ENCODE results near the gene SHB.
"Not testable (repeated sequence)": the region's sequence is repeated elsewhere in the genome, so short reads cannot be mapped to it uniquely, and the experiment has no call there.

SHB gene

GRCh38 chr9:37914154-37914551, 154.9 kb downstream of the SHB start:
- no peak for DNase-seq

DNA sequence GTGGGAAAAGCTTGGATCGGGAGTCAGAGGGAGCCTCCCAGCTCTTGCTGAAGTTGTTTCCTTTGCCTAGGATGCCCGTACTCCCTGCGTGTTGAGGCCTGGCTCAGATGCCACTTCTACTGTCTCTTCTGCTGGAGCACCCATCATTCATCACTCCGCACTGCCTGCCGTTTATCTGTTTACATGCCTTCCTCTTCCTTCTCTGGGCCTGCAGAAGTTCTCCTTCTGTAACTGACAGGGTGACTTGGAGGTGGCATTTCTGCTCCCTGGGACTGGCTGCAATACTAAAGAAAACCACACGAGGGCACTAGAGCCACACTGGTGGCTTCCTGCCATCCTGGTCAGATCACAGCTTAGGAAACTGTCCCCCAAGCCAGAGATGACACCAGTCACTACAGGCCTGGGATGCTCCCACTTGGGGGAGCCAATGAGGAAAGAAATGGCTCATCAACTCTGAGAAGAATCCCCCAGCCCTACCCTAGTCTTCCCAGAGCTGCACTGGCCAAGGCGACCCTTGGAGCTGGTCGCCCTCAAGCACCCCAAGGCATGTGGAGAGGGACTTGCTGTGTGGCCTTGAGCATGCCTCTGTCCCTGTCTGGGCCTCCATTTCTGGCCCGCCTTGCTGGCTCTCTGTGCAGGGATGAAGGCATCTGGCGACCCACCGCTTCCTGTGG, 155.4 kb downstream of the SHB start:
- peak; percentile 78 for DNase-seq

DNA sequence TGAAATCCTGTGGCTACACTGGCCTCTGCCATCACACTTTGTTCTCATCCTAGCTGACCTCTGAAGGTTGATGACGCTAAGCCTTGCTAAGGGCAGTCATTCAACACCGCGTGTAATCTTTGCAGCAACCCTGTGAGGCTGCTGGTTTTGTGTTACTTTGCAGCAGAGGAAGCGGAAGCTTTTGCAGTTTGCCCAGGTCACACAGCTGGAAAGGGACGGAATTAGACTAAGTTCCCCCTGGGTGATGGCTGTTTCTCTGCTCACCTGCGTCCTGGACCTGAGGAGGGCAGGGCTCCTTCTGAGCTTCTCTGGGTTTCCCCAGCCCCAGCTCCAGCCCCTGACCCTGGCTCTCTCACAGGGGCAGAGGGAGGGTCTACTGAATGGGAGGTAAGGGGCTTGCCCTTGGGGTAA, 157.8 kb downstream of the SHB start:
- DNase-seq, result no peak

DNA sequence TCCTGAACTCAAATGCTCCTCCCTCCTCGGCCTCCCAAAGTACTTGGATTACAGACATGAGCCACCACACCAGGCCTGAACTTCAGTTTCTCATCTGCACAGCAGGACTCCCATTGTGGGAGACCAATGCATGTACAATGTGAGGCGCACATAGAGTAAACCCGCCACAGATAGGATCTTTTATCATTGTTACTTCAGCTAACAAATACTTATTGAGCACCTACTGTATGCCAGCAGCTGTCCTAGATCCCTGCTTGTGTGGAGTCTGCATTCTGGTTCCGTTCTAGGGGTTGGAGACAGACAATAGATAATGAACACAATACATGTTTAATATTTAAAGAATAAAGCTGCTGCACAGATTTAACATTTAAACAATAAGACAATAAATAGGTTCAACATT, 158.8 kb downstream of the SHB start:
- no peak for DNase-seq

GRCh38 chr9:37909836-37910235, 159.2 kb downstream of the SHB start:
- not testable (repeated sequence) for DNase-seq

DNA sequence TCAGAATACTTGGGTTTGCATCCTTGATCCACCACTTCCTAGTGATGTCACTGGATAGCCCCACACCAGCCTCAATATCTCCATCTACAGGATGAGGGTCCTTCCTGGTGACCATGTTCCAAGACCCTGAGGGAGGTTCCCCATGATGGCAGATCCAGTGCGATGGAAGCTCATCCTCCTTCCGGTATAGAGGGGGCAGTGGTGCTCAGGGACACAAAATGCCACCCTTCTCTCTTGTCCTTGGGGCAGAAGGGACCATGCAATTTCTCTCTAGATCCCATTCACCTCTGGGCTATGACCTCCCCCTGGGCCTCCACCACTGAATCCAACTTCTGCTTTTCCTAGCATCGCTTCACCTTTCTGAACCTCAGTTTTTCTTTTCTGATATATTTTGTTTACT, 159.7 kb downstream of the SHB start:
- no peak for DNase-seq

GRCh38 chr9:37908698-37909186, 160.3 kb downstream of the SHB start:
- DNase-seq, result no peak

DNA sequence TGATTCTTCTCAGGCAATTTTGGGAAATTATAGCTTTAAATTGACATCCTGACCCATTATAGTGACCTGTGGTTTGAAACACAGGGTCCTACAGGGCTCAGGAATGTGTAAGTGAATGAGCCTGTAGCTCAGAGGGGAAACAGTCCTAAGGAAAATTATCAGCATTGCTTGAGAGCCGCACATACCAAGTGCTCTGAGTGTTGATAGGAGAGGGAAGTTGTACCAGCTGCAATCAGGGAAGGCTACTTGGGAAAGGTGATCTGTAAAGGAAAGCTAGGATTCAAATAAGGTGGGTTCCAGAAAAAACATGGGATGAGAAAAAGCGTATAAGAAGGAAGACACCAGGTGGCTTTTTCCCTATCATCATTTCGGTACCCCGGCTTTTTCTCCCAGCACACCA, 160.7 kb downstream of the SHB start:
- DNase-seq, result no peak

- DNase-seq, result no peak
Measured at GRCh38 chr9:37906312-37907239, 162.5 kb downstream of the SHB start.

DNA sequence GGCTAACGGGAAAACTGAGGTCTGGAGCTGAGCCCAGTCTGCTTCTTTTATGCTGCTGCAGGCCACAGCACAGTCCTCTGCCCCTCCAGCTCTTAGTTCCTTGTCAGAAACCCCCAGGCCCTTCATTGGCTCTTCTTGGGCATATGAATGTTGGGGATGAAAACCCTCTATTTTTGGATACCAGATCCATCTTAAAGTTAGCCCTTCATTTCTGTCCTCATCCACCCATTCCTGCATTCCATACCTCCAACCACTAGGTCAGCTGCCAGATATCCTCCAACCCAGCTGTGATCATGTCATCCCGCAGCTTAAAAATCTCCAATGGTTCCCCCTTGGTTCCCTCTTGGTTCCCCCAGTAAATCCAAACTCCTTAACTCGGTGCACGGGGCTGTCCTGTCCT, 163.3 kb downstream of the SHB start:
- no peak for DNase-seq

DNA sequence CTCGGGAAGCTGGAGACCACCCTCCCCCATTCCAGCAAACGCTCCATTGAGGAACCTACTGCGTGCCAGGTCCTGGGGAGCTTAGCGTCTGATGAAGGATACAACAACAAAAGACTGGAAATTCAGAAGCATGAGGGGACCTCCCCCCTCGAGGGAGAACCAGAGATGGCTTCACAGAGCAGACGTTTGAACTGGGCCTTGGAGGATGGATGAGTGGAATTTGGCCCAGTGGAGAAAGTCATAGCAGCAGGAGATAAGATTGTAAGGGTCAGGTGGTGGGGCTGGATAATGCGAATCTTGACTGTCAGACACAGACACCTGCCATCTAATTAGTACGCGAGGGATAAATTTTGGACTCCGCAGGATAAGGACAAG, 163.9 kb downstream of the SHB start:
- DNase-seq, result no peak

DNA sequence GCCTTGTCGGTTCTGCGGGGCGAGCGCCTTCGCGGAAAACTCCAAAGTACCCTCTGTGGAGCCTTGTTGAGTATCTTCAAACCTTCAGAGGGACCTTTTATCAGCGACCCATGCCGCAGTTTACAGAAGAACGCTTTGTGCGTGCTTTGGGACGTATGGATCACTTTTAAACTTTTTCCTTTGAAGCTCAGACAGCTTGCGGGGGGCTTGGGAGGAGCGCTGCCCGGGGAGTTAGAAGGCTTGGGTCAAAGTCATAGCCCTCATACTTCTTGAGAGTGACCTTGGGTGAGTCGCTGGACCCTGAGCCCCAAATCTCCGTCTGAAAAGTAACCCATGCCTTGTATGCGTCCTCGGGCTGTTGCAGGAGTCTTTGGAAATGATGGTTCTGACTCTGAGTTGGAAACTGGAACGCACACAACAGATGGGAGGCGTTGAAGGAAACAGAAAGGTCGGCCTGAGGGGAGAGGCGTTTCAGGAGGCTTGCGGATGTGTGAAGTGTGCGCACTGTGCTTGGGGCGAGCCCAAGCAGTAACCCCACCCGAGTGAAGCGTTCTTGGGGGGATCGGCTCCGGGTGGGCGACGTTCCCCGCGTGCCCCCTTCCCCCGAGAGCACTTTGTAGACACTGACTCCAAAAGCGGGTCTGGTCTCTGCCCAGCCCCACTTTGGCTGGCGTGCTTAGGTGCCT, 164.4 kb downstream of the SHB start:
- no peak for DNase-seq

- peak; percentile 91 for DNase-seq
Measured at GRCh38 chr9:37903647-37904444, 165.2 kb downstream of the SHB start, which contains the start of gene SLC25A51. SLC25A51 (minus strand) TSS chr9:37904127; CDS start chr9:37888550, 15,577 bp downstream.

DNA sequence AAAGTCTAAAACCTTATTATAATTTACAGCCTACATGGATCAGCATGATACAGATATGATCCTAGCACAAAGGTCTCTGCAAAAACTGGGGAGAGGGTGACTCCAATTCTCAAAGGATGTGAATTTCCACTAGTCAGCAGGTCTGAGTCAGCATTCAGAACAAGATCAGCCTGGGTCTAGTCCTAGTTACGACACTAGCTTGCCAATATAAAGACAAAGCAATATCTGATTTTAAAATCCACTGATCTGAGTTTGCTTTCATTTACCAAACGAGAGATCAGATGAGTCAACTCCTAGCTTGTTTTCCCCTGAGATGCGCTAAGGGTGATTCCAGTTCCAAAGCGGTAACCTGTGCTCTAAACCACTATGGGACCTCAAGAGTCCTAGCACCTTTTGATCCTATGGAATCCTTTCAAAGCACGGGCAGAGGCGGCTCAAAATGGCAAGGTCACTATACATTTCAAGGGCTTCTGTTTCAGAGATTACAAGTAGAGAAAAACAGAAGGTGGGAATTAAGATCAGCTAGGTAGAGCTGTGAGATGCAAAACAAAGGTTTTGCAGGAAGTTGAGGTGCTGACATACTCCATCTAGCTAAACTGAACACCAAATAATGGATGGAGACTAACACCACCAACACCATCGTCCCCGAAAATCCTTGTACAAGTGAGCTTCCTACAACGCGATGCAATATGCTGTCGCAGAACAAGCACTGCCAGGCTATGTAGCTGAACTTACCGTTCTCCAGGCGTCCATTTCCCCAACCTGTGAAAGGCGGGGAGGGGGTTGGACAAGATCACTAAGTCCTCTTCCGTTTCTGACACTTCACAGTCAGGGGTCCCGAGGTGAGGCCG, 166.0 kb downstream of the SHB start:
- DNase-seq, result no peak

DNA sequence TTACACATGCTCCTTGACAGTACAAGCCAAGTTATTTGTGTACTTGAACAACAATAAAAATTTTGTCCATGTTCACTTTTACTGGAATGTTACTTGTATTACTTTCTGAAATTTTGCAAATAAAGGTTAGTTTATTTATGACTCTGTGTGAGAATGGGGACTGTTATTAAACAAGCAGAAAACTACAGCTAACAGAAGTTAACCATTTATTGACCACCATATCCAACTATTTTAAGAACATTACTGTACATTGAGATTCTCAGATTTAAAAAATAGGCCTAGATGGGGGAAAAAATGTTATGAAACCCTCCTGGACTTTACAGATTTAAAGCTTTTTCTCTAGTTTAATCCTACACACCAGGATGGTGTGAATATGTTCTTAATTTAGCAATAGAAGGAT, 166.9 kb downstream of the SHB start:
- no peak for DNase-seq

DNA sequence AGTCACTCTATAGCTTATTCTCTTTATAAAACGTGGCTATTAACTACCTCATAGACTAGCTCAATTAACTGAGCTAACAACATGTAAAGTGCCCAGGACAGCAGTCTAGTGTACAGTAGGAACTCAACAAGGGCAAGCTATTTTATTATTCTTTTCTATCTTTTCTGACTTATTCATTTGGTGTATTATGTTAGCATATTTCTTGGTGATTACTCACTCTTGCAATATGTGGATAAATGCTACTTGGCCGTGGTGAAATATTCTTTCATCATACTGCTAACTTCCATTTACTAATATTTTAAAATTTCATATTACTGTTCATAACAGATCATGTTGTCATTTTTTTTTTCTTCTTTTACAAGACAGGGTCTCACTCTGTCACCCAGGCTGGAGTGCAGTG, 170.0 kb downstream of the SHB start:
- no peak for DNase-seq

GRCh38 chr9:37897665-37898064, 171.4 kb downstream of the SHB start:
- DNase-seq, result no peak

GRCh38 chr9:37892063-37892462, 177.0 kb downstream of the SHB start:
- DNase-seq, result no peak

DNA sequence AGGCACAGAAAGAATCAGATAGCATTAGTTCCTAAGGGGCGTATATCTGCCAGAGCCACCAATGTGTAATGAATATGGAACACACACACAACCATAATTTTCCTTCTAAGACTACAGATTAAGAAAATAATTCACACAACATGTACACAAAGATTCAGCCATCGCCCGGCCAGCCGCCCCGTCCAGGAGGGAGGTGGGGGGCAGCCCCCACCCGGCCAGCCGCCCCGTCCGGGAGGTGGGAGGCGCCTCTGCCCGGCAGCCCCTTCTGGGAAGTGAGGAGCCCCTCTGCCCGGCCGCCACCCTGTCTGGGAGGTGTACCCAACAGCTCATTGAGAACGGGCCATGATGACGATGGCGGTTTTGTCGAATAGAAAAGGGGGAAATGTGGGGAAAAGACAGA, 178.0 kb downstream of the SHB start:
- not testable (repeated sequence) for DNase-seq

GRCh38 chr9:37889536-37889935, 179.5 kb downstream of the SHB start:
- DNase-seq, result no peak

DNA sequence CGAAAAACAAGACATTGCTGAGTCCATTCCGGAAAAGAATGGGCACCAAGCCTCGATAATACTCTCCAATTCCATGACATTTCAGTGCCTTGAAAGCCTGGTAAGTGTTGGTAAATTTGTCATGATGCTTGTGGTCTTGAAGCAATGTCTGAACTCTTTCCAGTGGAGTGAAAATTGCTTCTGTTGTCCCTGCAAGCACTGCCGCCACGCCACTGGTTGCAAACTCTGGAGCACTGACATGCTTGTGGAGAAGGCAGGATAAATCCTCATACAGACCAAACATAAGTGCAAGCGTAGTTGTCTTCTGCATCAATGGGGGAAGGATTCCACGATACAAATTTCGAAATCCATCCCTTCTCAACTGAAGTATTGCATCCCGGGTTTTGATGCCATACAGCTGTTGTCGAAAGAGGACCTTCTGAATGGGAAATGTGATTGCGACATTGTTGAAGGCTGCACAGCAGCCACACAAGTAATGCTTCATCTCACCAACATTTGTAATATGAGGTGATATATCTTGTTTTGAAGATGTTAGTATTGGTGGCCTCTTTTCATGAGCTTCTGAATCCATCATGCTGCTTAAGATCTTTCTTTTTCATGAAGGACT, 180.9 kb downstream of the SHB start:
- DNase-seq, result not testable (repeated sequence)

Measured in DMS153 (cell line).